Left renal pelvis (tissue), 4 donors: ENCODE measurements around the gene AIG1. TPM values are rescaled to one million over a fixed set of nuclear protein-coding genes. Genes with fewer than 3 reads are reported as not detected.
"Not testable (repeated sequence)": the region's sequence is repeated elsewhere in the genome, so short reads cannot be mapped to it uniquely, and the experiment has no call there.

Source experiments
- DNase-seq, 4 donors: peaks; one replicate each; pipeline ENCODE4 v3.0.0-alpha.2; 2013; ENCODE audit warnings: low read depth in 4 of 4, low spot score in 3 of 4
- polyA plus RNA-seq, 4 donors: library from polyadenylated mRNA; unstranded; fragments of 120-200 nt; gene quantifications; one replicate each; pipeline ENCODE4 v1.2.1, GENCODE V29; 2013; ENCODE audit not compliant: insufficient read length in 4 of 4

AIG1 gene
- polyA plus RNA-seq, 4 donors = 27.8 to 113 (median 100) TPM

DNA sequence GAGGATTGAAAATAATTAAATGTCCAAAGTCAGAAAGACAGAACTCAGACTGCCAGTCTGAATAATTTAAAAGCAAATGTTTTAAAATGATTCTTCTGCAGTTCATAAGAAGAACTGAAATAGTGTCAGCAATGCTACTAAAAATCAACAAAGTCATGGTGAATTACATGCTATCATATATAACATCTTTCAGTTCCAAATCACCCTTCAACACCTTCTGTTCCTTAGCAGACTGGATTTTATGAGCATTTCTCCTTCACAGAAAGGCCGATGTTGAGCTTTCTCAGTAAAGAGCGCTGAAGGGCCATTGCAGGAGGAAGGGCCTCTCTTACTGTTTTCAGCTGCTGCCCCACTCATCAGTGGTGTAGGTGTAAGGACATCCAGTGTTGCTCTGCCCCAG is 63.3 kb downstream of the AIG1 start:
- no peak for DNase-seq

DNA sequence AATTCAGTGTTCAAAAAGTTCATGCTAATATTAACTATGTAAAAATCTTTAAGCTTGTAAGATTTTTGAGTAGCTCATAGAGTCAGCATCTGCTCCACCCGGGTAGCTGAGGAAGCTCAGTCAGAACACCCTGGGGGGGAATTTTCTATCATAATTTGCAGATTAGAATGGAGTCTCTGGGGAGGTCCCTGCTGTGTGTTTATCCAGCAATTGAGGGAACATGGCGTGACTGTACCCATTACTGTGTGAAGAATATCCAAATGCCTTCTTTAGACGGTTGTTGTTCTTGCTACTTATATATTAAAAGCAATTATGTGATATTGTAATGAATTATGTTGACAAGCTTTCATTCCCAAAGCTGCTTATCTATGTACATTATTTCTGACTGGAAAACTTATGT is 64.8 kb downstream of the AIG1 start:
- DNase-seq = no peak

- DNase-seq = no peak
Measured at GRCh38 chr6:143125864-143126573, 65.3 kb downstream of the AIG1 start.

DNA sequence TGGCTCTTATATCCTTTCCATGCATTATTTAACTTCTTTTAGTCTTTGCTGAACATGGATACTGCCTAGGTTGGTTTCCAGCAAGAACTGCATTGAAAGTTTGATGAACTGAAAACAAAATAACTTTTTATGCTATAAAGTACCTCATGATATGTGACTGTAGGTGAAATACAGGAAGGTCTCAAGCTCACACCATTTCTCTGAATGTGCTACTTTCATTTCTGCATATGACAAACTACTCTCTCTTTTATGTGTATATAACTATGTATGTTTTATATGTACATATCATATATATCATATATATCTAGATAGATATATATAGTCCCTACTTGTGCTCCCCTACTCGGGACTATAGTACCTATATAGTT is 65.9 kb downstream of the AIG1 start:
- no peak for DNase-seq

DNA sequence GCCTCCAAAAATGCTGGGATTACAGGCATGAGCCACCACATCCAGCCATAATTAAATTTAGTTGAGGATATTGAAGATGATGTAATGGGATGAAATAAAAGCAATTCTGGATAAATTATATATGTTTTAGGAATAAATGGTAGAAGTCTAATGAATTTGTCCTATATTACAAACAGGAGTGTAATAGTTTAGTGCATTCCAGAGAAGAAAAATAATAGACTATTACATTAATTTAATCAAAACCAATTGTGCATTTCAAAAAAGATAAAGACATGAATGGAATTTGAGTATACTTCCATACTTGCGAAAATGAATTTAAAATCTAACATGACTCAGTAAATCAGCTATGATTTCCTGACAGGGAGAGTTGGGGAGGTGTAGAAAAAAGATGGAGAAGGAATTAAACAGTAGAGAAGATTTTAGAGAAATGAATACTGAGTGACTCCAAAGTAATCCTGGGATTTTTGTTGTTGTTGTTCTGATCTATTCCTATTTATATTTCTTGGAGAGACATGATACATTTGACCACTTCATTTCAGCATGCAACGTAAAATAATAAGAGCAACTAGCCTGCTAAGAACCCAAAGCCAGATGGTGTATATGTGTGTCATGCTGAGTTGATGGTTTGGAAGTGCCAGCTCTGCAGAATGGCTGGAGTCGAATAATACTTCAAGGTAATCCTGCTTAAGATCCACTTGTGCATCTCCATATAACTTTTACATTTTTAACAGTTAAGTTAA is 67.4 kb downstream of the AIG1 start:
- no peak for DNase-seq

GRCh38 chr6:143128681-143129015 is 68.0 kb downstream of the AIG1 start:
- no peak for DNase-seq

DNA sequence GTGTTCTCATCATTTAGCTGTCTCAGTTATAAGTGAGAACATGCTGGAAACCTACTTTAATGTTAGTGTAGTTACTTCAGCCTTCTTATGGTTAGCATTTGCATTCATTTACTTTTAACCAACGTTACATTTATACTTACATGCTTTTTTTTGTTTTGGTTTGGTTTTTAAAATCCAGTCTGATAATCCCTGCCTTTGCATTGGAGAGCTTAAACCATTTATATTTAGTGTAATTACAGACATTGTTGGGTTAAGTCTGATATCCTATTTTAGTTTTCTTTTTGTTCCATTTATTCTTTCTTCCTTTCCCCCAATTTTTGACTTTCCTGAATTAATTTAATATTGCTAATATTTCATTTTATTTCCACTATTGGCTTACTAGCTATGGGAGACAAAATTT is 70.2 kb downstream of the AIG1 start:
- DNase-seq = no peak

DNA sequence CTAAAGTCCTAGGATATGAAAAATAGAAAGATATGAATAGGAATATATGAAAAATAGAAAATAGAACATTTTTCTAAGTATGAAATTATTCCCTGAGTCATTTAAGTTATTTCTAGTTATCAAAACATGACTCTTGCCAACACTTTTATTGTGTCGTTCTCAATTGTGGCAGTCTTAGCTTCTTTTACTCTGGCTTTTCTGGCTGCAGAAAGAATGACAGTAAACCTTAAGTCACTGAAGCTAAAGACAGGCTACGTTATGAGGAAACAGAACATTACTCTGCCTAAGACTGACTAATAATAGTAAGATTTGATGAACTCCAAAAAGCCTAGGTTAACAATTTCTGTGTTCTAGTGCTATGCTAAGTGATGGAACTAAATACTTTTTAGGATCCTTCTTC is 74.6 kb downstream of the AIG1 start:
- DNase-seq = no peak

- DNase-seq = no peak
Measured at GRCh38 chr6:143135797-143136561, 75.3 kb downstream of the AIG1 start.

DNA sequence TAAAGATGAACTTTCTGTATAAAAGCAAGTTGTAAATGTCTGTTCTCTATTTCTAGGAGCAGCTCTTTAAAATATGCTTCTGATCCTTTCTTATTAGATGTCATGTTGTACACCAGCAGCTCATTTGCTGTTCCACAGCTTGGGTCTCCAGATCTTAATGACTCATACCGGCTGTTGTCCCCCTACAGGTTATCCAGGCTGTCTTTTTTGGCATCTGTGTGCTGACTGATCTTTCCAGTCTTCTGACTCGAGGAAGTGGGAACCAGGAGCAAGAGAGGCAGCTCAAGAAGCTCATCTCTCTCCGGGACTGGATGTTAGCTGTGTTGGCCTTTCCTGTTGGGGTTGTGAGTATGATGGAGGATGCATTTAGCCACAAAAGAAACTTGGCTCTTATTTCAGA is 76.0 kb downstream of the AIG1 start:
- DNase-seq = no peak

DNA sequence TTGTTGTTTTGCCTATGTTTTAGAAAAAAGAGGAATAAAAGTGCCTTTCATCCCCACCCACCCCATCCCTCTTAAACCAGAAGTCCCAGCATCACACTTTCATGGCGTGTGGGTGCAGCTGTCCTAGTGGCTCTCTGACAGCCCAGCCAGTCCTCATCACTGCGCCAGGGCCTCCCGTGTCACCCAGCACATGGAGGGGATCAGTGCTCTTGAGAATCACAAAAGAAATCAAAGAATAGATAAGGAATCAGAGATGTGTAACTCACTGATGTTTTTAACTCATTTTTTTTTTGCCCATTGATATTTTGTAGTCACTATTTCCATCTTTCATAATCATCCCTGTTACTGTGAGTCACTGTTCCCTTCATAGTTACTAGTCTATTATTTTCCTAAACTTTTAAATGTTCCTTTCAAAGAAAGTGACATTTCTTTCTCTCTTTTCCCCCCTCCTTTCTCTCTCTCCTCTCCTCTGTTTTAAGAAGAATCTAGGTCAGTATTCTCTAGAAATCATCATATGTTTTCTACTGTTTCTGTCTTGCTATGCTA is 78.6 kb downstream of the AIG1 start:
- no peak for DNase-seq

DNA sequence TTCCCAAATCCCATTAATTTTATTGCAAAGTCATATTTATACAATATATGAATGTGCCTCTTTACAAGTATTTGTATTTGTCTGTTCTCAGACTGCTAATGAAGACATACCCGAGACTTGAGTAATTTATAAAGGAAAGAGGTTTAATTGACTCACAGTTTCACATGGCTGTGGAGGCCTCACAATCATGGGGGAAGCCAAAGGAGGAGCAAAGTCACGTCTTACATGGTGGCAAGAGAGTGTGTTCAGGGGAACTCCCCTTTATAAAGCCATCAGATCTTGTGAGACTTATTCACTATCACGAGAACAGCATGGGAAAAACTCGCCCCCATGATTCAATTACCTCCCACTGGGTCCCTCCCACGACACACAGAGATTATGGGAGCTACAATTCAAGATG is 79.2 kb downstream of the AIG1 start:
- DNase-seq = not testable (repeated sequence)

- DNase-seq = no peak
Measured at GRCh38 chr6:143140767-143141166, 80.1 kb downstream of the AIG1 start.

- DNase-seq = no peak
Measured at GRCh38 chr6:143141442-143141841, 80.8 kb downstream of the AIG1 start.

DNA sequence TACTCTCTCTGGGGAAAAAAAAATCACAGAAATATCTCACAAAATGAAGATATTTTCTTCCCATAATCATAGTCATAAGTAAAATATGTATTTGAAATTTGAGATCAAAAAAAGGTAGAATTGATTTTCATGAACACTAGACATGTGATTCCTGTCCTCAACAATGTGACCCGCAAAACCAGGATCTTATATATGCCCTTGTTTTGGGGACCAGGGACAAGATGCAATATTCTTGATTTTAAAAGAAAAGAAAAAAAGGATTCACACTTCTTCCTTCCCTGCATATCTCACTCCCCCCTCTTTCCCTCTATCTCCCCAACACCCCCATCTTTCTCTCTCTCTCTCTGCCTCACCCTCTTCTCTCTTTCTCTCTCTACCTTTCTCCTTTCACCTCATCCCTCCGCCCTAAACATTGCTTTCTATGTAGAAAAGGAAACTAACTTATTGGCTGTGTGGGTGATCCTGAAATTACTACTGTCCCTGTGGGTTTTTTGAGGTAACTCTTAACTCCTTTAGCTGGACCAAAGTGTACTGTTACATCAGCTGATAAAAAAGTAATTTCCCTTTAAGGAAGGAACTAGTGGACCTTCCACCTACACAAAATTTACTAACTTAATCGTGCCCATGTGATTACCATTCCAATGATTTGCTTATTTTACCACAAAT is 85.6 kb downstream of the AIG1 start:
- no peak for DNase-seq

- no peak for DNase-seq
Measured at GRCh38 chr6:143149771-143150170, 89.1 kb downstream of the AIG1 start.

GRCh38 chr6:143150281-143150680 is 89.6 kb downstream of the AIG1 start:
- DNase-seq = no peak

DNA sequence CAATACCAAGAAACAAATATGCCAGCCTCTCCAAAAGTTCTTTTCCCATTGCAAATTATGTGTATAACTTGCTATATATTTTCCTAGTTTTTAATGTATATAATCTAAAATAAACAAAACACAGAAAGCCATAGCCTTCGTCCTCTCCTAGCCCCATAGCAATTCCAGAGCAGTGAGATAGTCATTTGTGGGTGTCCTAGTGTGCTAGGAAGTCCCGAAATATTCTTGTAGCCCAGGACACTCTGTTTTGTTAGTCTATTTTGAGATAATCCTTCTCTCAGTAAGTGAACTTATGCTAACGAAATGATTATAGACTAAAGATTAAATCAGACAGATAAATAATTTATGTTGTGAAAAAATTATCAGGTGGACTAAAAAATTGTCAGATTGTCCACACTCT is 90.7 kb downstream of the AIG1 start:
- no peak for DNase-seq

DNA sequence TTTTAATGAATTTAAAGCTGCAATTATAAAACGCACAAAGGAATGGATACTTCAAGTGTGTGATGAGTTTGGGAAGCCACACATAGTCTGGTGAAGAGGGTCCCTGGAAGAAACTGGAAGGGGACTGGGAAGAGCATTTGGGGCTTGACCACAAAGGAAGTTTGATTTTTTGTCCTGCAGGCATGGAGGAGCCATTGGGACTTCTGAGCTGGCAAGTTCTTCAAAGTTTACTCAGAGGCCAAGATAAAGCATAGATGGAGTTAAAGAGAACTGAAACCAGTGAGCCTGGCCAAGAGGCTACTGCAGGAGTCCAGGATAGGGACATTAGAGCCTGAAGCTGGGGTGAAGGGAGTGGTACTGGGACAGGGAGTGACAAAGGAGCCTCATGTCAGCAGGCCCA is 95.0 kb downstream of the AIG1 start:
- DNase-seq = no peak

DNA sequence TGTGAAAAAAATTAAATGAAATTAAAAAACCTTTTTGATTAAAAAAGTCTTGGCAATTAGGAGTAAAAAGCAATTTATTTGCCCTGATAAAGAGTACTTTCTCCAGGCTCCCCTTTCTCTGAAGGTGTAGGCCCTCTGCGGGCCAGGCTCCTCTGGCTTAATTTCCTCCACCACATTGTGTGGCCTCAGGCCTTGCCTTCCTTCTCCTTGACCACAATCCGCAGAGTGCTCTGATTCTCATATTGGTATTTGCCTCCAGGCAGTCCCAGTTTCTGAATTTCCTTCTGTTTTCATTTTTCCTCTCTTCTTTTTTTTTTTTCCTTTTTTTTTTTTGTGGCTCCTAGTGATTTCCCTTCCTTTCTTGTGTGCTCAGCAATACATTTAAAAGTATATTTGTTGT is 96.4 kb downstream of the AIG1 start:
- DNase-seq = no peak

GRCh38 chr6:143158113-143158581 is 97.5 kb downstream of the AIG1 start:
- DNase-seq = no peak
